ENCODE data around the gene NOCT. TPM values are rescaled to one million over a fixed set of nuclear protein-coding genes. Genes with fewer than 3 reads are reported as not detected.

The NOCT gene
- total and polyA plus RNA-seq, 2 of the 4 experiments (the other 2 are of a cell fraction) = 5.5 to 41.4 TPM

DNA sequence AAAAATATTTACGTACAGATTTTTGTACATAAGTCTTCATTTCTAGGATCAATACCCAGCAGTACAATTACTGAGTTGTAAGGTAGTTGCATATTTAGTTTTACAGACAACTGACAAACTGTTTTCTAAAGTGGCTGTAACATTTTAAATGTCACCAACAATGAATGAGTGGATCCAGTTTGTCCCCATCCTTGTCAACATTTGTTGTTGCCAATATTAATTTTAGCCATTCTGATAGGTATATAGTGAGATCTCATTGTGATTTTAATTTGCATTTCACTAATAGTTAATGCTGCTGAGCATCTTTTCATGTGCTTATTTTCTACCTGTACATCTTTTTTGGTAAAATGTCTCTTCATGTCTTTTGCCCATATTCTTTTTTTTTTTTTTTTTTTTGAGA, 30.9 kb upstream of the NOCT start:
- H3K4me2 ChIP-seq (ENCODE audit: low read depth, low read length) = no peak overlapping the region
- H3K9me3 ChIP-seq (ENCODE audit: control insufficient read depth, insufficient read depth, low read length) = no peaks in the 10 kb centered on the region
- no TSS peak for BruUV-seq (replicated peaks)
- H3K27ac ChIP-seq (ENCODE audit: insufficient read depth, low read length) = no peak overlapping the region
- no peak overlapping the region for H3K4ac ChIP-seq (ENCODE audit: low read depth, low read length)
- in situ Hi-C loops (cut with MboI; ENCODE audit: low sequenced_read_pairs) (no loop called here), dilution Hi-C loops (cut with HindIII; ENCODE audit: low sequenced_read_pairs, unreplicated experiment) (no loop called here), intact Hi-C loops (cut with micrococcal nuclease) (no loop called here)
- no peak overlapping the region for H2BK5ac ChIP-seq (ENCODE audit: low read depth, low read length, poor library complexity, severe bottlenecking)
- no peak overlapping the region for H4K91ac ChIP-seq (ENCODE audit: insufficient read depth, low read depth, low read length)
- H3K9ac ChIP-seq (ENCODE audit: low read depth, low read length) = no peak overlapping the region
- DNase-seq (no peak), ATAC-seq (ENCODE audit: low read depth) (no peak)
- no peak overlapping the region for H4K8ac ChIP-seq (ENCODE audit: low read depth in 2 of 2, low read length in 2 of 2)
- H3K4me3 ChIP-seq (ENCODE audit: insufficient read depth, low read depth, low read length) = no peak overlapping the region
- ChIA-PET POLR2A (ENCODE audit: unreplicated experiment) (no interaction called here), CTCF (interaction anchor here (0.6 kb wide), 1 partner anchor 545 kb away, joined by 3 read pairs; no protein-coding TSS in a partner anchor)
- H2BK120ac ChIP-seq (ENCODE audit: low read depth, low read length) = no peak overlapping the region
- no peak overlapping the region for H3K23ac ChIP-seq (ENCODE audit: low read depth, low read length)
- no peak overlapping the region for H2AFZ ChIP-seq (replicated peaks; ENCODE audit: low read length, poor library complexity)
- H3K36me3 ChIP-seq (ENCODE audit: control insufficient read depth, insufficient read depth, low read length) = no peaks in the 10 kb centered on the region
- no peak overlapping the region for H2AK5ac ChIP-seq (ENCODE audit: low read depth, low read length)
- no peaks in the 10 kb centered on the region for H3K79me1 ChIP-seq (ENCODE audit: low read depth in 1 of 2, low read length in 2 of 2)
- H3K14ac ChIP-seq (replicated peaks; ENCODE audit: low read depth, low read length) = no peak overlapping the region
- H4K5ac ChIP-seq (ENCODE audit: low read depth, low read length) = no peak overlapping the region
- no peaks in the 10 kb centered on the region for H3K27me3 ChIP-seq (ENCODE audit: control insufficient read depth, insufficient read depth, low read length)
- H4K20me1 ChIP-seq (ENCODE audit: insufficient read depth, low read length) = no peaks in the 10 kb centered on the region
- no peak overlapping the region for H2AK9ac ChIP-seq (replicated peaks; ENCODE audit: low read depth, low read length, poor library complexity)
- H2BK20ac ChIP-seq (ENCODE audit: low read depth, low read length) = no peak overlapping the region
- no peak overlapping the region for H3K56ac ChIP-seq (ENCODE audit: extremely low read depth, insufficient read depth, low read length)
- no CpG with 5 or more reads among the region's 1 CpG for WGBS, 2 experiments (ENCODE audit: extremely low coverage in 2 of 2, insufficient read length in 1 of 2)
- H3K18ac ChIP-seq (ENCODE audit: low read depth, low read length) = no peak overlapping the region
- peaks cover 3% of the 10 kb centered on the region for H3K4me1 ChIP-seq (ENCODE audit: control insufficient read depth, insufficient read depth, low read length)
- H2BK15ac ChIP-seq (ENCODE audit: low read depth, low read length) = no peak overlapping the region
- no peaks in the 10 kb centered on the region for H3K9me1 ChIP-seq (ENCODE audit: insufficient read depth, low read length)
- TF ChIP-seq FOS (IDR thresholded peaks at IDR 0.05; ENCODE audit: low read depth, low read length) (no peak), MAFK (IDR thresholded peaks at IDR 0.05; ENCODE audit: low read depth, low read length) (no peak), NFE2L2 (IDR thresholded peaks at IDR 0.05; ENCODE audit: low read depth, low read length) (no peak), RCOR1 (IDR thresholded peaks at IDR 0.05; ENCODE audit: insufficient replicate concordance, low read length) (no peak), CEBPB (IDR thresholded peaks at IDR 0.05; ENCODE audit: low read depth, low read length) (no peak), BHLHE40 (IDR thresholded peaks at IDR 0.05; ENCODE audit: low read depth, low read length) (no peak), MXI1 (IDR thresholded peaks at IDR 0.05; ENCODE audit: borderline replicate concordance, low read depth, low read length) (no peak), POLR2A (IDR thresholded peaks at IDR 0.05; ENCODE audit: low read depth, low read length) (no peak), MAZ (IDR thresholded peaks at IDR 0.05; ENCODE audit: borderline replicate concordance, low read depth, low read length) (no peak), CHD1 (IDR thresholded peaks at IDR 0.05; ENCODE audit: low read depth, low read length) (no peak), RAD21 (IDR thresholded peaks at IDR 0.05; ENCODE audit: low read length) (no peak), RFX5 (IDR thresholded peaks at IDR 0.05; ENCODE audit: low read depth, low read length) (no peak), SMC3 (IDR thresholded peaks at IDR 0.05; ENCODE audit: low read depth, low read length) (no peak)
- TF ChIP-seq, protein P1, sequence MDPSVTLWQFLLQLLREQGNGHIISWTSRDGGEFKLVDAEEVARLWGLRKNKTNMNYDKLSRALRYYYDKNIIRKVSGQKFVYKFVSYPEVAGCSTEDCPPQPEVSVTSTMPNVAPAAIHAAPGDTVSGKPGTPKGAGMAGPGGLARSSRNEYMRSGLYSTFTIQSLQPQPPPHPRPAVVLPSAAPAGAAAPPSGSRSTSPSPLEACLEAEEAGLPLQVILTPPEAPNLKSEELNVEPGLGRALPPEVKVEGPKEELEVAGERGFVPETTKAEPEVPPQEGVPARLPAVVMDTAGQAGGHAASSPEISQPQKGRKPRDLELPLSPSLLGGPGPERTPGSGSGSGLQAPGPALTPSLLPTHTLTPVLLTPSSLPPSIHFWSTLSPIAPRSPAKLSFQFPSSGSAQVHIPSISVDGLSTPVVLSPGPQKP (IDR thresholded peaks at IDR 0.05; ENCODE audit: borderline replicate concordance, low read depth, low read length) = no peak
- TF ChIP-seq, protein P2, sequence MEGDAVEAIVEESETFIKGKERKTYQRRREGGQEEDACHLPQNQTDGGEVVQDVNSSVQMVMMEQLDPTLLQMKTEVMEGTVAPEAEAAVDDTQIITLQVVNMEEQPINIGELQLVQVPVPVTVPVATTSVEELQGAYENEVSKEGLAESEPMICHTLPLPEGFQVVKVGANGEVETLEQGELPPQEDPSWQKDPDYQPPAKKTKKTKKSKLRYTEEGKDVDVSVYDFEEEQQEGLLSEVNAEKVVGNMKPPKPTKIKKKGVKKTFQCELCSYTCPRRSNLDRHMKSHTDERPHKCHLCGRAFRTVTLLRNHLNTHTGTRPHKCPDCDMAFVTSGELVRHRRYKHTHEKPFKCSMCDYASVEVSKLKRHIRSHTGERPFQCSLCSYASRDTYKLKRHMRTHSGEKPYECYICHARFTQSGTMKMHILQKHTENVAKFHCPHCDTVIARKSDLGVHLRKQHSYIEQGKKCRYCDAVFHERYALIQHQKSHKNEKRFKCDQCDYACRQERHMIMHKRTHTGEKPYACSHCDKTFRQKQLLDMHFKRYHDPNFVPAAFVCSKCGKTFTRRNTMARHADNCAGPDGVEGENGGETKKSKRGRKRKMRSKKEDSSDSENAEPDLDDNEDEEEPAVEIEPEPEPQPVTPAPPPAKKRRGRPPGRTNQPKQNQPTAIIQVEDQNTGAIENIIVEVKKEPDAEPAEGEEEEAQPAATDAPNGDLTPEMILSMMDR (conservative IDR thresholded peaks at IDR 0.05; ENCODE audit: low read depth, low read length) = no peak
- TF ChIP-seq, protein P3, sequence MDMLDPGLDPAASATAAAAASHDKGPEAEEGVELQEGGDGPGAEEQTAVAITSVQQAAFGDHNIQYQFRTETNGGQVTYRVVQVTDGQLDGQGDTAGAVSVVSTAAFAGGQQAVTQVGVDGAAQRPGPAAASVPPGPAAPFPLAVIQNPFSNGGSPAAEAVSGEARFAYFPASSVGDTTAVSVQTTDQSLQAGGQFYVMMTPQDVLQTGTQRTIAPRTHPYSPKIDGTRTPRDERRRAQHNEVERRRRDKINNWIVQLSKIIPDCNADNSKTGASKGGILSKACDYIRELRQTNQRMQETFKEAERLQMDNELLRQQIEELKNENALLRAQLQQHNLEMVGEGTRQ (IDR thresholded peaks at IDR 0.05; ENCODE audit: low read depth, low read length) = no peak
